NCI-H748 (cell line): ENCODE measurements around the gene ASH1L.
A peak's percentile ranks its signal among the peaks of the same experiment; 100 is the strongest.
"Not testable (repeated sequence)": the region's sequence is repeated elsewhere in the genome, so short reads cannot be mapped to it uniquely, and the experiment has no call there.

Source experiments
- DNase-seq: peaks from one replicate; lab custom pipeline; 2025; ENCODE audit not compliant: unreplicated experiment; lab: John Stamatoyannopoulos, UW

The ASH1L gene

GRCh38 chr1:155555915-155556314 is 6.7 kb downstream of the ASH1L start:
- DNase-seq = no peak

GRCh38 chr1:155553349-155553748 is 9.3 kb downstream of the ASH1L start:
- no peak for DNase-seq

GRCh38 chr1:155548706-155549105 is 13.9 kb downstream of the ASH1L start:
- no peak for DNase-seq

GRCh38 chr1:155540000-155540874 is 22.4 kb downstream of the ASH1L start:
- no peak for DNase-seq

- no peak for DNase-seq
These were observed 25.4 kb downstream of the ASH1L start for GRCh38 chr1:155537193-155537592.

- DNase-seq = no peak
These were observed 31.0 kb downstream of the ASH1L start for GRCh38 chr1:155531624-155532023.

GRCh38 chr1:155529929-155530328 is 32.7 kb downstream of the ASH1L start:
- no peak for DNase-seq

- no peak for DNase-seq
These were observed 33.5 kb downstream of the ASH1L start for GRCh38 chr1:155529109-155529508.

- DNase-seq = no peak
These were observed 34.9 kb downstream of the ASH1L start for GRCh38 chr1:155527677-155528076.

GRCh38 chr1:155526356-155526755 is 36.2 kb downstream of the ASH1L start:
- DNase-seq = no peak

- DNase-seq = no peak
These were observed 40.5 kb downstream of the ASH1L start for GRCh38 chr1:155522069-155522468.

GRCh38 chr1:155518484-155518883 is 44.1 kb downstream of the ASH1L start:
- DNase-seq = no peak

GRCh38 chr1:155514582-155515187 is 47.9 kb downstream of the ASH1L start:
- DNase-seq = no peak

GRCh38 chr1:155513300-155513916 is 49.2 kb downstream of the ASH1L start:
- no peak for DNase-seq

GRCh38 chr1:155511385-155511784 is 51.2 kb downstream of the ASH1L start:
- not testable (repeated sequence) for DNase-seq

GRCh38 chr1:155509064-155509463 is 53.5 kb downstream of the ASH1L start:
- DNase-seq = no peak

- DNase-seq = no peak
These were observed 54.7 kb downstream of the ASH1L start for GRCh38 chr1:155507945-155508344.

GRCh38 chr1:155505963-155506362 is 56.6 kb downstream of the ASH1L start:
- DNase-seq = not testable (repeated sequence)

GRCh38 chr1:155504207-155504606 is 58.4 kb downstream of the ASH1L start:
- DNase-seq = peak; percentile 32

GRCh38 chr1:155499953-155500639 is 62.5 kb downstream of the ASH1L start:
- peak; percentile 93 for DNase-seq

- DNase-seq = no peak
These were observed 63.3 kb downstream of the ASH1L start for GRCh38 chr1:155499263-155499662.
